ENCODE results near the gene SPATA6L.

DNA sequence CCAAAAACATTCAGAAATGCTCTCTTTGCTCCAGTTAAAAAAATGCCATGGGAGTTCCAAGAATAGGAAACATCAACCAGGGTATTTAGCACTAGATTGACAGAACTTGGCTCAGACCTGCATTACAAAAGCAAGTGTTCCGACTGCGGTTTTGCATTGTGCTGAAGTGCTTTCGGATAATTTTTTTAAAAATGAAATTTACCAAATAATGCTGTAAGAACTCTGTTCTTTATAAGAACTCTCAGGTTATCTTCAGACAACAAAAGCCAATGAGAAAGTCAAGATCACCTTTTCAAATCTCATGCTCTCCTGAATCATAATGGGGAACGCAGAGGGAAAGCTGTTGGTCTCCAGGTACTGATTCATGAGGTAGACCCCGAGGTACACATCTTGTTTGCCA is 4.7 kb downstream of the SPATA6L start:
- TF ChIP-seq, protein P1, sequence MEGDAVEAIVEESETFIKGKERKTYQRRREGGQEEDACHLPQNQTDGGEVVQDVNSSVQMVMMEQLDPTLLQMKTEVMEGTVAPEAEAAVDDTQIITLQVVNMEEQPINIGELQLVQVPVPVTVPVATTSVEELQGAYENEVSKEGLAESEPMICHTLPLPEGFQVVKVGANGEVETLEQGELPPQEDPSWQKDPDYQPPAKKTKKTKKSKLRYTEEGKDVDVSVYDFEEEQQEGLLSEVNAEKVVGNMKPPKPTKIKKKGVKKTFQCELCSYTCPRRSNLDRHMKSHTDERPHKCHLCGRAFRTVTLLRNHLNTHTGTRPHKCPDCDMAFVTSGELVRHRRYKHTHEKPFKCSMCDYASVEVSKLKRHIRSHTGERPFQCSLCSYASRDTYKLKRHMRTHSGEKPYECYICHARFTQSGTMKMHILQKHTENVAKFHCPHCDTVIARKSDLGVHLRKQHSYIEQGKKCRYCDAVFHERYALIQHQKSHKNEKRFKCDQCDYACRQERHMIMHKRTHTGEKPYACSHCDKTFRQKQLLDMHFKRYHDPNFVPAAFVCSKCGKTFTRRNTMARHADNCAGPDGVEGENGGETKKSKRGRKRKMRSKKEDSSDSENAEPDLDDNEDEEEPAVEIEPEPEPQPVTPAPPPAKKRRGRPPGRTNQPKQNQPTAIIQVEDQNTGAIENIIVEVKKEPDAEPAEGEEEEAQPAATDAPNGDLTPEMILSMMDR (conservative IDR thresholded peaks at IDR 0.05; ENCODE audit: low read depth, low read length), result no peak
- TF ChIP-seq POLR2A (IDR thresholded peaks at IDR 0.05; ENCODE audit: low read depth, low read length) (no peak), BHLHE40 (IDR thresholded peaks at IDR 0.05; ENCODE audit: low read depth, low read length) (no peak), RFX5 (IDR thresholded peaks at IDR 0.05; ENCODE audit: low read depth, low read length) (no peak)
